Renal pelvis (tissue), 4 donors: ENCODE data around the gene MAJIN. TPM values are rescaled to one million over a fixed set of nuclear protein-coding genes. Genes with fewer than 3 reads are reported as not detected.
A peak's percentile ranks its signal among the peaks of the same experiment; 100 is the strongest.

Experiments used
- DNase-seq: peaks from one replicate; pipeline ENCODE4 v3.0.0-alpha.2; 2013
- polyA plus RNA-seq, 3 donors: library from polyadenylated mRNA; unstranded; fragments of 120-200 nt; gene quantifications; one replicate each; pipeline ENCODE4 v1.2.1, GENCODE V29; 2013; ENCODE audit not compliant: insufficient read length in 3 of 3

MAJIN gene
- polyA plus RNA-seq, 3 donors = 1.0 to 1.4 (median 1.3) TPM

- DNase-seq = no peak
Observed at GRCh38 chr11:64932324-64932723, 39.6 kb downstream of the MAJIN start.

GRCh38 chr11:64931290-64931689 lies 40.6 kb downstream of the MAJIN start:
- DNase-seq = no peak

GRCh38 chr11:64930340-64930739 lies 41.6 kb downstream of the MAJIN start:
- no peak for DNase-seq

GRCh38 chr11:64929625-64930024 lies 42.3 kb downstream of the MAJIN start:
- no peak for DNase-seq

- no peak for DNase-seq
Observed at GRCh38 chr11:64928957-64929356, 43.0 kb downstream of the MAJIN start.

GRCh38 chr11:64926689-64927088 lies 45.2 kb downstream of the MAJIN start:
- no peak for DNase-seq

- no peak for DNase-seq
Observed at GRCh38 chr11:64925536-64926436, 46.1 kb downstream of the MAJIN start.

GRCh38 chr11:64924910-64925284 lies 47.0 kb downstream of the MAJIN start:
- peak; percentile 22 for DNase-seq

- DNase-seq = peak; percentile 91
Observed at GRCh38 chr11:64923944-64924909, 47.7 kb downstream of the MAJIN start, which contains the start of gene PPP2R5B. Gene PPP2R5B (plus strand): TSS chr11:64924689. CDS start chr11:64925735, 1,046 bp downstream.

GRCh38 chr11:64923151-64923661 lies 48.7 kb downstream of the MAJIN start:
- DNase-seq = no peak

- no peak for DNase-seq
Observed at GRCh38 chr11:64921384-64921783, 50.5 kb downstream of the MAJIN start.

GRCh38 chr11:64920124-64920523 lies 51.8 kb downstream of the MAJIN start:
- DNase-seq = no peak

- DNase-seq = no peak
Observed at GRCh38 chr11:64919627-64920026, 52.3 kb downstream of the MAJIN start.

- peak; percentile 30 for DNase-seq
Observed at GRCh38 chr11:64918017-64918416, 53.9 kb downstream of the MAJIN start.

- no peak for DNase-seq
Observed at GRCh38 chr11:64917663-64917995, 54.3 kb downstream of the MAJIN start.

GRCh38 chr11:64916775-64917662 lies 54.9 kb downstream of the MAJIN start, which contains the start of gene ATG2A:
Gene ATG2A (minus strand): TSS chr11:64917209. CDS start chr11:64917135, 74 bp downstream.
- DNase-seq = peak; percentile 100

- DNase-seq = no peak
Observed at GRCh38 chr11:64916040-64916774, 55.7 kb downstream of the MAJIN start.

GRCh38 chr11:64915376-64915887 lies 56.5 kb downstream of the MAJIN start:
- no peak for DNase-seq

- DNase-seq = no peak
Observed at GRCh38 chr11:64914123-64914522, 57.8 kb downstream of the MAJIN start.

- DNase-seq = no peak
Observed at GRCh38 chr11:64913171-64913727, 58.7 kb downstream of the MAJIN start.
